CD4-positive, CD25-positive, alpha-beta regulatory T cell (primary cell): ENCODE results near the gene CEACAM19. TPM values are rescaled to one million over a fixed set of nuclear protein-coding genes. Genes with fewer than 3 reads are reported as not detected.
A peak's percentile ranks its signal among the peaks of the same experiment; 100 is the strongest.
"Not testable (repeated sequence)": the region's sequence is repeated elsewhere in the genome, so short reads cannot be mapped to it uniquely, and the experiment has no call there.

Experiments used
- ATAC-seq, 2 donors: fragments of 150-1000 bp; cut with Tn5 transposase; one replicate each; pipeline ENCODE4 v1.10.0; 2021; ENCODE audit warnings: low read depth in 2 of 2, moderate number of reproducible peaks in 2 of 2, moderate library complexity in 1 of 2
- DNase-seq, 3 donors: peaks; one replicate each; pipeline versions ENCODE4 v3.0.0 to v3.0.0-alpha.2; 2012 to 2022; ENCODE audit warnings: mixed read lengths in 1 of 3
- H3K27ac ChIP-seq: one replicate; pipeline ENCODE4 v1.7.0; 2013; ENCODE audit warnings: mild to moderate bottlenecking, low read length; ENCODE audit not compliant: insufficient read depth, poor library complexity, severe bottlenecking
- H3K27me3 ChIP-seq: one replicate; pipeline ENCODE4 v1.7.0; 2013; ENCODE audit warnings: low read length; ENCODE audit not compliant: control insufficient read depth, insufficient read depth
- H3K36me3 ChIP-seq: one replicate; pipeline ENCODE4 v1.7.0; 2013; ENCODE audit warnings: mild to moderate bottlenecking, low read length, moderate library complexity; ENCODE audit not compliant: control insufficient read depth, insufficient read depth
- H3K4me1 ChIP-seq: 2 replicates; pipeline ENCODE4 v1.7.0; 2013; ENCODE audit warnings: mild to moderate bottlenecking, low read length; ENCODE audit not compliant: insufficient read depth, control insufficient read depth, poor library complexity, severe bottlenecking
- H3K4me3 ChIP-seq: one replicate; pipeline ENCODE4 v1.7.0; 2013; ENCODE audit warnings: low read depth, mild to moderate bottlenecking, low read length, moderate library complexity
- H3K9me3 ChIP-seq, 2 experiments: 1 replicate in 1 of 2; 2 replicates in 1 of 2; pipeline ENCODE4 v1.7.0; 2013; ENCODE audit warnings: low read length in 2 of 2, mild to moderate bottlenecking in 1 of 2, moderate library complexity in 1 of 2; ENCODE audit not compliant: control insufficient read depth in 2 of 2
- H3K27ac Mint-ChIP-seq, 3 donors: one replicate each; pipeline ENCODE4 v1.8.0; 2020 to 2022; ENCODE audit warnings: mild to moderate bottlenecking in 3 of 3, mixed read lengths in 3 of 3, moderate library complexity in 2 of 3
- H3K27me3 Mint-ChIP-seq: one replicate; pipeline ENCODE4 v1.8.0; 2022; ENCODE audit warnings: mild to moderate bottlenecking, mixed read lengths
- H3K36me3 Mint-ChIP-seq: one replicate; pipeline ENCODE4 v1.8.0; 2020; ENCODE audit warnings: mixed read lengths
- H3K4me1 Mint-ChIP-seq, 4 donors: one replicate each; pipeline ENCODE4 v1.8.0; 2020 to 2022; ENCODE audit warnings: mixed read lengths in 4 of 4, mild to moderate bottlenecking in 1 of 4
- H3K4me3 Mint-ChIP-seq, 4 donors: one replicate each; pipeline ENCODE4 v1.8.0; 2020 to 2022; ENCODE audit warnings: mild to moderate bottlenecking in 4 of 4, mixed read lengths in 4 of 4, moderate library complexity in 3 of 4
- H3K9me3 Mint-ChIP-seq, 7 donors: one replicate each; pipeline ENCODE4 v1.8.0; 2020 to 2022; ENCODE audit warnings: mixed read lengths in 7 of 7, mild to moderate bottlenecking in 3 of 7, moderate library complexity in 2 of 7
- polyA plus RNA-seq, 4 donors: library from polyadenylated mRNA; unstranded; fragments of 300-500 nt; fragmentation: Illumina TruSeq; gene quantifications; one replicate each; pipeline ENCODE4 v1.2.3, GENCODE V29; 2021
- total RNA-seq: library from RNA; stranded (reverse); gene quantifications from one replicate; pipeline ENCODE4 v1.2.3, GENCODE V29; 2022

Gene CEACAM19
- total and polyA plus RNA-seq, 5 donors from 2014 or later: not detected

DNA sequence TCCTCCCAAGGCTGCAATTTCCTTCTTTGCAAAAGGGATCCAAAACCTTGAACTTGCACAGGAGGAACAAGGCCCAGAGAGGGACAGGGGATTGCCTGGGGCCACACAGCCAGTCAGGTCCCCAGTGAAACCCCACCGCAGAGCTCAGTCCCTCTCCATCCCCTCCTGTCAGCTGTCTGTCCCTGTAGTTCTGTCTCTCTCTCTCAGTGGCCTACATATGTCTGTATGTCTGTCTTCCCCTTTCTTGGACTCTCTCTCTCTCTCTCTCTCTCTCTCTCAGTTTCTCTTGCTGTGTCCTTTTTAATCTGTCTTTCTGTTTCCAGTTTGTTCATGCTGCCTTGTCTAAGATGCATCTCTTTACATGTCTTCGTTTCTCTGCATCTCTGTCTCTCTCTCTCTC lies 11.5 kb downstream of the CEACAM19 start:
- no peak for ATAC-seq
- H3K27ac Mint-ChIP-seq: no peak overlapping the region
- H3K9me3 Mint-ChIP-seq: peaks cover 0 to 2% (median 0%) of the 10 kb centered on the region in 7 donors

DNA sequence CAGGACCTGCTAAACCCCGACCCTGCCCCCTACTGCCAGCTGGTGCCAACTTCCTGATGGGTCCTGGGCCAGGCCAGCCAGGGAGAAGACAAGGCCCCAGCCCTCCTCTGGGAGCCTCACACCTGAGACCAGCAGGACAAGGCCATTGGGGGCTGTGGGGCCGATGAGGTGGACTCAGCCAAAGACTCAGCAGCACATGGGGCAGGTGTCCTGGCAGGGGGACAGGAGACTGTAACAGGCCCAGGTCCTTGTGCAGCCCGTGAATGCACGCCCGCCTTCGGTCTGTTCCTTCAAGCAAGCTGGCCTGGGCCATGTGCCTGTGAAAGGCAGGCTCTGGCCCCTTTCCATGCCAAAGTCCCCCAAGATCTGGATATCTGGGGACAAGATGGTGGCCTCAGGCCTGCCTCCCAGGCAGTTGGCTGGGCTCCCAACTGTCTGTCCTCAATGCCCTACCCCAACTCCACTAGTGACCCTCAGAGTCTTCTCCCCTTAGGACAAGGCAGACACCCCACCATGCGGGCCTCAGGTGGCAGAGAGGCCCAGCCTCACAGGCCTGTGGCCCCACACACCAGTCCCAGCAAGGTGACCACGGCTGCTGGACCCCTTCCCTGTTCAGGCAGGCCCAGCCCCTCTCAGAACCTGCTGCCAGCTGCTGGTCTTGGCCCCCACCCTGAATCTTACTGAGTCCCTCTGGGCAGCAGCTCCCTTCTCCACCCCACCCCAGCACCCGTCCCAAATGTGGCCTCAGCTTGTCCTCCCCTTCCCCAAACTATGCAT lies 12.3 kb downstream of the CEACAM19 start:
- no peak overlapping the region for H3K4me3 Mint-ChIP-seq
- peaks cover 0 to 2% (median 0%) of the 10 kb centered on the region in 7 donors for H3K9me3 Mint-ChIP-seq
- Histone ChIP-seq H3K9me3 (no peaks in the 10 kb centered on the region), H3K27ac (no peak overlapping the region), H3K4me1 (no peaks in the 10 kb centered on the region), H3K36me3 (no peaks in the 10 kb centered on the region), H3K27me3 (no peaks in the 10 kb centered on the region), H3K4me3 (no peak overlapping the region)
- H3K27ac Mint-ChIP-seq: no peak overlapping the region
- no peak for ATAC-seq
- no peak for DNase-seq
- H3K27me3 Mint-ChIP-seq: peaks cover 24% of the 10 kb centered on the region
- H3K36me3 Mint-ChIP-seq: no peaks in the 10 kb centered on the region
- H3K4me1 Mint-ChIP-seq: peaks cover 0 to 7% (median 2%) of the 10 kb centered on the region in 4 donors

More for the DNA sequence above, 11.5 kb downstream of the CEACAM19 start:
- H3K4me1 Mint-ChIP-seq: peaks cover 0 to 8% (median 2%) of the 10 kb centered on the region in 4 donors
- peaks cover 24% of the 10 kb centered on the region for H3K27me3 Mint-ChIP-seq
- no peak overlapping the region for H3K4me3 ChIP-seq
- no peak overlapping the region for H3K4me3 Mint-ChIP-seq
- no peaks in the 10 kb centered on the region for H3K36me3 ChIP-seq
- no peak for DNase-seq
- H3K27ac ChIP-seq: no peak overlapping the region
- H3K36me3 Mint-ChIP-seq: no peaks in the 10 kb centered on the region
- no peaks in the 10 kb centered on the region for H3K27me3 ChIP-seq
- H3K4me1 ChIP-seq: no peaks in the 10 kb centered on the region
- H3K9me3 ChIP-seq: no peaks in the 10 kb centered on the region

DNA sequence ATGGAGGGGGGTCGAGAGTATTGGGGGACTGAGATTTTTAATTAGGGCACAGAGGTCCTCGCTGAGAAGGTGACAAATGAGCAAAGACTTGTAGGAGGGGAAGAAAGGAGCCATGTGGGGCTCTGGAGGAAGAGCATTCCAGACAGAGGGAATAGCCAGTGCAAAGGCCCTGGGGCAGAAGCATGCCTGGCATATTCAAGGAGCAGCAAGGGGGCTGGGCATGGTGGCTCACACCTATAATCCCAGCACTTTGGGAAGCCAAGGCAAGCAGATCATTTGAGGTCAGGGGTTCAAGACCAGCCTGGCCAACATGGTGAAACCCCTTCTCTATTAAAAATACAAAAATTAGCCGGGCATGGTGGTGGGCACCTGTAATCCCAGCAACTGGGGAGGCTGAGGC lies 13.1 kb downstream of the CEACAM19 start:
- not testable (repeated sequence) for H3K36me3 Mint-ChIP-seq, H3K36me3 ChIP-seq, H3K9me3 Mint-ChIP-seq, H3K27ac ChIP-seq, H3K4me3 Mint-ChIP-seq, H3K9me3 ChIP-seq, H3K4me1 ChIP-seq, H3K27me3 ChIP-seq, H3K4me3 ChIP-seq, ATAC-seq, DNase-seq, H3K27ac Mint-ChIP-seq
- Mint-ChIP-seq H3K27me3 (peaks cover 24% of the 10 kb centered on the region), H3K4me1 (peaks cover 0 to 10% (median 5%) of the 10 kb centered on the region in 4 donors)

DNA sequence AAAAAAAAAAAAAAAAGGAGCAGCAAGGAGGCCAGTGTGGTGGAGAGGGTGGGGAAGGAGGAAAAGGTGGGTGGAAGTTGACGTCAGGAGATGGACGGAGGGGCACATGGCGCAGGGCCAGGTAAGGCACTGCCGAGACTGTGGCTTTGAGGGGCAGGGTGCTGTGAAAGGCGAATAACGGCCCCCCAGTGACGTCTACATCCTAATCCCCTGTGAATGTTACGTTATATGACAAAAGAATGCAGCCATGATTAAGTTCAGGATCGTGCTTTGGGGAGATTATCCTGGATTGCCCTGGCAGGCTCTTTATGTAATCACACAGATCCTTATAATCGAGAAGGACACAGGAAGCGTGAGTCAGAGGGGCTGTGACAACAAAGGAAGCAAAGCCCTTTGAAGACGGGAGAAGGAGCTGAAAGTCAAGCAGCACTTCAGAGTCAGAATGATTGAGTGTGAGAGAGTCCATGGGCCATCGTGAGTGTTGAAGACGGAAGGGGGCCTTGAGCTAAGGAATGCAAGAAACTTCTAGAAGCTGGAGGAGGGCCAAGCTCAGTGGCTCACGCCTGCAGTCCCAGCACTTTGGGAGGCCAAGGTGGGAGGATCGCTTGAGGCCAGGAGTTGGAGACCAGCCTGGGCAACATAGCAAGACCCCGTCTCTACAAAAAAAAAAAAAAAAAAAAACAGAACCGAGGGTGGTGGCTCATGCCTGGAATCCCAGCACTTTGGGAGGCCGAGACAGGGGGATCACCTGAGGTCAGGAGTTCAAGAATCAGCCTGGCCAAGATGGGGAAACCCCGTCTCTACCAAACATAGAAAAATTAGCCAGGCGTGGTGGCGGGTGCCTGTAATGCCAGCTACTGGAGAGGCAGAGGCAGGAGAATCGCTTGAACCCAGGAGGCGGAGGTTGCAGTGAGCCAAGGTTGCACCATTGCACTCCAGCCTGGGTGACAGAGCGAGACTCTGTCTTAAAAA lies 13.9 kb downstream of the CEACAM19 start:
- no peaks in the 10 kb centered on the region for H3K36me3 Mint-ChIP-seq
- Histone ChIP-seq H3K4me1 (no peaks in the 10 kb centered on the region), H3K27me3 (no peaks in the 10 kb centered on the region), H3K9me3 (no peaks in the 10 kb centered on the region), H3K4me3 (no peak overlapping the region), H3K36me3 (no peaks in the 10 kb centered on the region), H3K27ac (no peak overlapping the region)
- H3K4me1 Mint-ChIP-seq: peaks cover 0 to 18% (median 5%) of the 10 kb centered on the region in 4 donors
- peak in 1 of 3 donors; percentile 41 for DNase-seq
- H3K27ac Mint-ChIP-seq: peak overlapping the region in 1 of 3 donors; percentile 54
- no peak for ATAC-seq
- no peak overlapping the region for H3K4me3 Mint-ChIP-seq
- no peaks in the 10 kb centered on the region for H3K9me3 Mint-ChIP-seq
- H3K27me3 Mint-ChIP-seq: peaks cover 21% of the 10 kb centered on the region

DNA sequence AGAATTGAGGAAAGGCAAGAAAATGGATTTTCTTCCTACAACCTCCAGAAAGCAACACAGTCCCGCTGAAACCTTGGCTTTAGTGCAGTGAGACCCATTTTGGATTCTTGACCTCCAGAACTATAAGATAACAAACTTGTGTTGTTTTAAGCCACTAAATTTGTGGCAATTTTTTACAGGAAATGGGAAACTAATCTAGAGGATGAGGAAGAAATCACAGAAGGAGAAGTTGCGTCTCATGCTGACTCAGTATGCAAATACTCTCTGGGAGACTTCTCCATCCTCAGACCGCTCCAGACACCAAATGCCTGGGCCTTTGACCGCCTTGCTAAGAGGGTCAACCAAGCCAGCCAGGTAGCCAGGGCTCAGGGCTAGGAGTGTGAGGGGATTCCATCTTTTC lies 14.6 kb downstream of the CEACAM19 start:
- Mint-ChIP-seq H3K4me1 (peaks cover 0 to 18% (median 5%) of the 10 kb centered on the region in 4 donors), H3K27me3 (peaks cover 17% of the 10 kb centered on the region), H3K36me3 (no peaks in the 10 kb centered on the region), H3K27ac (no peak overlapping the region), H3K9me3 (no peaks in the 10 kb centered on the region), H3K4me3 (no peak overlapping the region)
- no peaks in the 10 kb centered on the region for H3K27me3 ChIP-seq
- H3K36me3 ChIP-seq: no peaks in the 10 kb centered on the region
- H3K4me3 ChIP-seq: no peak overlapping the region
- no peak overlapping the region for H3K27ac ChIP-seq
- no peaks in the 10 kb centered on the region for H3K9me3 ChIP-seq
- ATAC-seq (no peak), DNase-seq (no peak)
- H3K4me1 ChIP-seq: no peaks in the 10 kb centered on the region

DNA sequence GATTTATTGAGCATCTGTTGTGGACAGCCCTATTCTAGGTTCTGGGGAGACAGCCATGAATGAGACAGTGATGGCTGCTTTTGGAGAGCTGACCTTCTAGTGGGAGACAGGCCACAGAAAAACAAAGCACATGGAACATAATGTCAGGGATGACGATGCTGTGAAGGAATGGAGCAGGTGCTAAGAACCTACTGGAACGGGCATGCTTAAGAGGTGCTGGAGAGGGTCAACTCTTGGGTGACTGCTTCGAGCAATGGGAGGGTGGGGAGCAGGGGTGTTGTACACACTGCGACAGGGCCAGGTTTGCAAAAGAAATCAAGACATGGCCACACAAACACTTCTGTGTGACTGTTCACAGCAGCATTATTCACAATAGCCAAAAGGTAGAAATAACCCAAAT lies 15.6 kb downstream of the CEACAM19 start:
- Mint-ChIP-seq H3K27ac (no peak overlapping the region), H3K36me3 (no peaks in the 10 kb centered on the region), H3K27me3 (peaks cover 17% of the 10 kb centered on the region), H3K9me3 (no peaks in the 10 kb centered on the region), H3K4me1 (peaks cover 0 to 21% (median 9%) of the 10 kb centered on the region in 4 donors), H3K4me3 (no peak overlapping the region)
- no peaks in the 10 kb centered on the region for H3K9me3 ChIP-seq
- no peaks in the 10 kb centered on the region for H3K36me3 ChIP-seq
- no peak for ATAC-seq
- no peak overlapping the region for H3K27ac ChIP-seq
- no peaks in the 10 kb centered on the region for H3K27me3 ChIP-seq
- no peak for DNase-seq
- H3K4me1 ChIP-seq: peaks cover 6% of the 10 kb centered on the region
- no peak overlapping the region for H3K4me3 ChIP-seq

DNA sequence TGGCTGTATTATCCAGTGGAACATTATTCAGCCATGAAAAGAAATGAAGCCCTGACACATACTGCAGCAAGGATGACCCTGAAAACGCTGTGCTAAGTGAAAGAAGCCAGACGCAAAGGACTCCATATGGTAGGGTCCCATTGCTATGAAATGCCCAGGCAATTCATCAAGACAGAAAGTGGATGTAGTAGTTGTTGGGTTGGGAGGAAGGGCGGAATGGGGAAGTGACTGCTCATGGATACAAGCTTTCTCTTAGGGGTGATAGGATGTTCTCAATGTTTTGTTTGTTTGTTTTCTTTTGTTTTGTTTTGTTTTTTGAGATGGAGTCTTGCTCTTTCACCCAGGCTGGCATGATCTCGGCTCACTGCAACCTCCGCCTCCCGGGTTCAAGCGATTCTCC lies 16.6 kb downstream of the CEACAM19 start:
- peaks cover 5 to 31% (median 18%) of the 10 kb centered on the region in 4 donors for H3K4me1 Mint-ChIP-seq
- peak overlapping the region in 1 of 3 donors; percentile 91 for H3K27ac Mint-ChIP-seq
- H3K9me3 Mint-ChIP-seq: no peaks in the 10 kb centered on the region
- H3K4me3 ChIP-seq: no peak overlapping the region
- H3K27me3 Mint-ChIP-seq: peaks cover 17% of the 10 kb centered on the region
- no peak overlapping the region for H3K4me3 Mint-ChIP-seq
- H3K36me3 Mint-ChIP-seq: no peaks in the 10 kb centered on the region
- DNase-seq: no peak
- no peak for ATAC-seq
- no peak overlapping the region for H3K27ac ChIP-seq
- peaks cover 16% of the 10 kb centered on the region for H3K4me1 ChIP-seq
- H3K36me3 ChIP-seq: no peaks in the 10 kb centered on the region
- no peaks in the 10 kb centered on the region for H3K9me3 ChIP-seq
- no peaks in the 10 kb centered on the region for H3K27me3 ChIP-seq
